Right lobe of liver (tissue), 6 donors: Measurements from ENCODE around the gene IL5. TPM values are rescaled to one million over a fixed set of nuclear protein-coding genes. Genes with fewer than 3 reads are reported as not detected.

Experiments
- ATAC-seq, 4 donors: fragments of 200-7000 bp; cut with Tn5 transposase; one replicate each; pipeline ENCODE4 v1.9.1; 2020; ENCODE audit warnings: mild to moderate bottlenecking in 4 of 4, moderate library complexity in 4 of 4
- DNase-seq, 3 donors: peaks; one replicate each; pipeline ENCODE4 v3.0.0-alpha.2; 2020
- H3K27ac ChIP-seq, 3 donors: fragments of 200-600 bp; one replicate each; pipeline ENCODE4 v1.8.0; 2022
- H3K27me3 ChIP-seq, 2 donors: fragments of 200-600 bp; one replicate each; pipeline ENCODE4 v1.8.0; 2022
- H3K36me3 ChIP-seq, 4 donors: fragments of 200-600 bp; sonication (generic) in 1 of 4; one replicate each; pipeline versions ENCODE4 v1.5.1 to v1.8.0; 2017 to 2022; ENCODE audit warnings: control low read depth in 1 of 4
- H3K4me1 ChIP-seq, 4 donors: fragments of 200-600 bp; sonication (generic) in 1 of 4; one replicate each; pipeline versions ENCODE4 v1.5.1 to v1.8.0; 2017 to 2022; ENCODE audit warnings: control low read depth in 1 of 4
- H3K4me3 ChIP-seq, 3 donors: fragments of 200-600 bp; one replicate each; pipeline ENCODE4 v1.8.0; 2022
- H3K9me3 ChIP-seq, 4 donors: fragments of 200-600 bp; sonication (generic) in 1 of 4; one replicate each; pipeline versions ENCODE4 v1.5.1 to v1.8.0; 2017 to 2022; ENCODE audit warnings: control low read depth in 1 of 4
- POLR2A ChIP-seq: fragments of 450-650 bp; IDR thresholded peaks from one replicate; pipeline ENCODE4 v1.6.1; 2017; ENCODE audit warnings: antibody characterized with exemption, mild to moderate bottlenecking
- WGBS: methylation state at CpG from one replicate; pipeline ENCODE4 v1.1.6; 2018; ENCODE audit warnings: low coverage, low lambda C conversion rate; ENCODE audit not compliant: insufficient coverage; ENCODE audit errors: missing lambda C conversion rate; 5-methylcytosine and 5-hydroxymethylcytosine counted together
- intact Hi-C, 2 donors: fragments of 100-400 bp; cut with DNase I; formaldehyde crosslinking; loops; one replicate each; pipeline versions ENCODE4 v1.11.2 to v1.14.1; 2022
- total RNA-seq, 6 experiments: library from RNA; depleted of rRNA in 2 of 6; stranded (reverse); fragments of >200 nt in 2 of 6; fragmentation: NEBNext Ultra II Directional in 3 of 6; extraction: Animal tissue kit (Norgen Biotek cat#: 25700) in 3 of 6; gene quantifications; one replicate each; pipeline versions ENCODE4 v1.1.0 to v1.2.4, GENCODE V29; 2016 to 2023
- TF ChIP-seq, protein P1 (sequence below), 4 donors: fragments of 200-600 bp in 3 of 4; fragments of 450-650 bp in 1 of 4; IDR thresholded peaks; one replicate each; pipeline versions ENCODE4 v1.5.1 to v1.8.0; 2016 to 2022; ENCODE audit warnings: antibody characterized with exemption in 4 of 4, mild to moderate bottlenecking in 2 of 4
- donor health status: DM: no; HTN: yes; CAD: no.
- donor health status: DM: no; HTN: no; CAD: no.
- donor health status: DM: no; HTN: no; CAD: no.
- donor health status: DM: no; HTN: yes; CAD: no.
- donor health status: DM: no; HTN: yes; CAD: no.

The IL5 gene
- total RNA-seq, 6 experiments from 2014 or later: not detected

DNA sequence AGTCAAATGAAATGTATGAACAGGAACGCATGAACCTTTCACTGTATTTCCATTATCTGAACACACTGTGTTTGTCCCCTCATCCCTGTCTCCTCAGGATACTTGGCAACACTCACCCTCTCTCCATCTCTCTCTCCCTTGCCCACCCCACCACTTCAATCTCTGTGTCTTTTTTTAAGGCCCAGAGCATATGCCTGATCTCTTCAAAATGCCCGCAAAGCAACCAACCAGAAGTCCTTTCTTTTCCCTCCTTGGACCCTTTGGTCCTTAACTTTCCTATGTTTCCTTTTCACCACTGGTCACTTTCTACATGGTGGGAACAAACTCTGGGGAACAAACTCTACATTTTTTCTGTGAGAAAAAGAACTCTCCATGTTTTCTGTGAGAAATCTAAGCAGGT lies 49.5 kb downstream of the IL5 start:
- ATAC-seq: no peak
- peaks cover 0 to 5% (median 0%) of the 10 kb centered on the region in 4 donors for H3K36me3 ChIP-seq
- 83% methylated on average over 2 of the region's 2 CpGs for WGBS
- no peaks in the 10 kb centered on the region for H3K27me3 ChIP-seq
- no peak overlapping the region for H3K4me3 ChIP-seq
- no peak for DNase-seq
- TF ChIP-seq POLR2A: no peak
- TF ChIP-seq, protein P1, sequence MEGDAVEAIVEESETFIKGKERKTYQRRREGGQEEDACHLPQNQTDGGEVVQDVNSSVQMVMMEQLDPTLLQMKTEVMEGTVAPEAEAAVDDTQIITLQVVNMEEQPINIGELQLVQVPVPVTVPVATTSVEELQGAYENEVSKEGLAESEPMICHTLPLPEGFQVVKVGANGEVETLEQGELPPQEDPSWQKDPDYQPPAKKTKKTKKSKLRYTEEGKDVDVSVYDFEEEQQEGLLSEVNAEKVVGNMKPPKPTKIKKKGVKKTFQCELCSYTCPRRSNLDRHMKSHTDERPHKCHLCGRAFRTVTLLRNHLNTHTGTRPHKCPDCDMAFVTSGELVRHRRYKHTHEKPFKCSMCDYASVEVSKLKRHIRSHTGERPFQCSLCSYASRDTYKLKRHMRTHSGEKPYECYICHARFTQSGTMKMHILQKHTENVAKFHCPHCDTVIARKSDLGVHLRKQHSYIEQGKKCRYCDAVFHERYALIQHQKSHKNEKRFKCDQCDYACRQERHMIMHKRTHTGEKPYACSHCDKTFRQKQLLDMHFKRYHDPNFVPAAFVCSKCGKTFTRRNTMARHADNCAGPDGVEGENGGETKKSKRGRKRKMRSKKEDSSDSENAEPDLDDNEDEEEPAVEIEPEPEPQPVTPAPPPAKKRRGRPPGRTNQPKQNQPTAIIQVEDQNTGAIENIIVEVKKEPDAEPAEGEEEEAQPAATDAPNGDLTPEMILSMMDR (IDR thresholded peaks at IDR 0.05): no peak
- no peaks in the 10 kb centered on the region for H3K9me3 ChIP-seq
- intact Hi-C loops: no loop called here
- H3K4me1 ChIP-seq: peaks cover 0 to 42% (median 23%) of the 10 kb centered on the region in 4 donors
- H3K27ac ChIP-seq: no peak overlapping the region

DNA sequence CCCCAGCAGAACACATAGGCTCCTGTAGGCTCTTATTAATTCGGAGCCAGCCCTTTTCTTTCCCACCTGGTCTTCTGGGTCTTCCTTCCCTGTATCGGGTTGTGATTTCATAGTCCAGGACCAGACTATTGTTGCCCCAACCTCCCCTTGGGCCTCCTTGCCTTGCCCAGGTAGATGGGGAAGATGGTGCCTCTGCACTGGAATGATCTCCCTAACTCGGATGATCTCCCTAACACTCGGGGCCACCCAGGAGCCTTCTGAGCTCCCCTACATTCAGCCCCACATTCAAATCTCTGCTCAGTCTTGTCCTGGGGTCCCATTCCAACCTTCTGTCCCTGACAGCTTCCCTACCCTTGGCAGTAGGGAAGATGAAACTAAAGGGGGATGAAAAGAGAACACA lies 50.1 kb downstream of the IL5 start:
- ATAC-seq (no peak), DNase-seq (no peak)
- intact Hi-C loops: no loop called here
- no peaks in the 10 kb centered on the region for H3K27me3 ChIP-seq
- H3K27ac ChIP-seq: no peak overlapping the region
- H3K9me3 ChIP-seq: no peaks in the 10 kb centered on the region
- H3K36me3 ChIP-seq: peaks cover 0 to 9% (median under 1%) of the 10 kb centered on the region in 4 donors
- H3K4me1 ChIP-seq: peaks cover 0 to 43% (median 23%) of the 10 kb centered on the region in 4 donors
- no peak overlapping the region for H3K4me3 ChIP-seq
- WGBS: 88% methylated on average over 4 of the region's 4 CpGs
- TF ChIP-seq, protein P1 (IDR thresholded peaks at IDR 0.05): no peak
- no peak for TF ChIP-seq POLR2A

DNA sequence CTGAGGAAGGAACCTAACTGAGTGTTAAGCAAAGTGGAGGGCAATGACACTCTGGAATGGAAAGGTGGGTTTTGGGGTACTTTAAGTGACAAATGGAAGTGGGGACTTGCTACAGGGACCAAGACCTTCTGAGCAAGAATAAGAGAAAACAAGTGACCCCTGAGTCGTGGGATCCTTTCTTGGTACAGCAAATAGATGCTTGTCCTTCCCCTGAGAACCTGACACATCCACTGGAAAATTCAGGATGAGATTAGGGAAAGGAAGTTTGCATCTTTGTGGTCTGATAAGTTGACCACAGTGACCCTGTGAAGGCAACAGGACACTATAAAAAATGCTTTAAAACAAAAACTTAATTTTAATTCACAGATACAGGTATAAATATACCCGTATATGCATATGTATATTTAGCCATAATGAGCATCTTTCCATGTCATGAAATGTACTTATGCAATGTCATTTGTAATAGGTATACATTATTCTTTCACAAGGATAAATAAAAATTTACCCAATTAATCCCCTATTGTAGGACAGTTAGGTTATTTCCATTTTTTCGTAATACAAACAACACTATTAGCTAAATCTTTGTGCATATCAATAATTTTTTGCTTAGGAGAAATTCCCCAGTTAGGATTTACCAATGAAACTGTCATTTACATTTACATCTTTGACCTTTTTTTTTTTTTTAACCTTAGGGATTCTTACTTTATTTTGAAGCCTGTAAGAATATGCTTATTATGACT lies 50.8 kb downstream of the IL5 start:
- H3K4me3 ChIP-seq: no peak overlapping the region
- 67% methylated on average over 3 of the region's 3 CpGs for WGBS
- H3K9me3 ChIP-seq: no peaks in the 10 kb centered on the region
- DNase-seq (no peak), ATAC-seq (no peak)
- no peaks in the 10 kb centered on the region for H3K27me3 ChIP-seq
- peaks cover 0 to 43% (median 23%) of the 10 kb centered on the region in 4 donors for H3K4me1 ChIP-seq
- no peak for TF ChIP-seq POLR2A
- TF ChIP-seq, protein P1 (IDR thresholded peaks at IDR 0.05): no peak
- H3K36me3 ChIP-seq: peaks cover 0 to 15% (median 4%) of the 10 kb centered on the region in 4 donors
- H3K27ac ChIP-seq: peak overlapping the region in 1 of 3 donors; percentile 98
- intact Hi-C loops: no loop called here

Other genes with a start within 250 kb of the IL5 start
- gene SLC22A4, start 249.1 kb downstream of the IL5 start, total RNA-seq: under 1 TPM; 0.31 to 0.59 (median 0.36) TPM
- 10 to 100 TPM in 1 of 6 experiments, 1 to 10 TPM in 5; 4.7 to 11.1 (median 6.5) TPM for gene SLC22A5, start 173.8 kb downstream of the IL5 start, total RNA-seq
- gene IRF1, start 52.7 kb downstream of the IL5 start, total RNA-seq: 10 to 100 TPM; 23.9 to 38.3 (median 30.2) TPM
- 10 to 100 TPM; 14.1 to 27.7 (median 17.9) TPM for gene RAD50, start 13.5 kb upstream of the IL5 start, total RNA-seq
- gene IL13, start 114.7 kb upstream of the IL5 start, total RNA-seq: under 1 TPM in 1 of 6 experiments, not detected in 5; 0.26 TPM
- gene IL4, start 130.5 kb upstream of the IL5 start, total RNA-seq: not detected
- 1 to 10 TPM; 1.3 to 4.2 (median 2.1) TPM for gene KIF3A, start 194.0 kb upstream of the IL5 start, total RNA-seq
- gene CCNI2, start 203.9 kb upstream of the IL5 start, total RNA-seq: under 1 TPM in 1 of 6 experiments, not detected in 5; 0.11 TPM
- gene SEPTIN8, start 233.7 kb upstream of the IL5 start, total RNA-seq: 10 to 100 TPM in 5 of 6 experiments, 1 to 10 TPM in 1; 8.0 to 15.9 (median 13.3) TPM